GM06990 (cell line): Measurements from ENCODE around the gene PRKAG1.
A peak's percentile ranks its signal among the peaks of the same experiment; 100 is the strongest.

ENCODE experiments used
- DNase-seq: peaks from one replicate; pipeline ENCODE4 v3.0.0-alpha.2; 2011; ENCODE audit not compliant: insufficient read length; ENCODE audit errors: extremely low read depth
- H3K27me3 ChIP-seq: replicated peaks from 2 replicates; pipeline ENCODE4 v1.6.0; 2011; ENCODE audit warnings: low read length; ENCODE audit not compliant: control insufficient read depth, insufficient read depth
- H3K36me3 ChIP-seq: 2 replicates; pipeline ENCODE4 v1.5.1; 2011; ENCODE audit warnings: low read length; ENCODE audit not compliant: control insufficient read depth, insufficient read depth
- H3K4me3 ChIP-seq: replicated peaks from 2 replicates; pipeline ENCODE4 v1.5.1; 2011; ENCODE audit warnings: low read depth, mild to moderate bottlenecking, control low read depth, low read length
- TF ChIP-seq, protein P1 (sequence below): IDR thresholded peaks from 2 replicates; pipeline ENCODE4 v1.5.1; 2011; ENCODE audit warnings: low read length, control low read depth, mild to moderate bottlenecking, inconsistent platforms; ENCODE audit not compliant: insufficient read depth, poor library complexity, severe bottlenecking

Gene PRKAG1

GRCh38 chr12:48961801-48962200 lies 56.8 kb downstream of the PRKAG1 start:
- DNase-seq = no peak
- Histone ChIP-seq H3K27me3 (no peaks in the 10 kb centered on the region), H3K36me3 (no peaks in the 10 kb centered on the region), H3K4me3 (no peak overlapping the region)
- TF ChIP-seq, protein P1, sequence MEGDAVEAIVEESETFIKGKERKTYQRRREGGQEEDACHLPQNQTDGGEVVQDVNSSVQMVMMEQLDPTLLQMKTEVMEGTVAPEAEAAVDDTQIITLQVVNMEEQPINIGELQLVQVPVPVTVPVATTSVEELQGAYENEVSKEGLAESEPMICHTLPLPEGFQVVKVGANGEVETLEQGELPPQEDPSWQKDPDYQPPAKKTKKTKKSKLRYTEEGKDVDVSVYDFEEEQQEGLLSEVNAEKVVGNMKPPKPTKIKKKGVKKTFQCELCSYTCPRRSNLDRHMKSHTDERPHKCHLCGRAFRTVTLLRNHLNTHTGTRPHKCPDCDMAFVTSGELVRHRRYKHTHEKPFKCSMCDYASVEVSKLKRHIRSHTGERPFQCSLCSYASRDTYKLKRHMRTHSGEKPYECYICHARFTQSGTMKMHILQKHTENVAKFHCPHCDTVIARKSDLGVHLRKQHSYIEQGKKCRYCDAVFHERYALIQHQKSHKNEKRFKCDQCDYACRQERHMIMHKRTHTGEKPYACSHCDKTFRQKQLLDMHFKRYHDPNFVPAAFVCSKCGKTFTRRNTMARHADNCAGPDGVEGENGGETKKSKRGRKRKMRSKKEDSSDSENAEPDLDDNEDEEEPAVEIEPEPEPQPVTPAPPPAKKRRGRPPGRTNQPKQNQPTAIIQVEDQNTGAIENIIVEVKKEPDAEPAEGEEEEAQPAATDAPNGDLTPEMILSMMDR = no peak

DNA sequence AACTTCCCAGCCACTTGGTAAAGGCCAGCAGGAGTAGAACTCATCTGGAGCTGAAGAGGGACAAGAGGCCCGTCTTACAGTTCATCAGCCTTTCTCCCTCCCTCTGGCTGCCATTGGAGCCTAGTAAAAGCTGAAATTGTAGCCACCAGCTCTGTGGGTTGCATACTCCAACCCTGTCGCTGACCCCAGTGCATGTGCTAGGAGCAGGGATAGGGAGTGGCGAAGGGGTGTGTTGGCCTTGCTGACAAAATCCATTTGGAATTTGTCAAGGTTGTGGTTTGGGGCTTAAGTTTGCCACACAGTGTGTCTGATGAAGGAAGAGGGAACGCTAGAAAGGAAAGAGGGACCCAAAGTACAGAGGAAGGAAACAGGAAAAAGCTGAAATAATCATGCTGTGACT lies 57.2 kb downstream of the PRKAG1 start:
- Histone ChIP-seq H3K27me3 (no peaks in the 10 kb centered on the region), H3K4me3 (no peak overlapping the region), H3K36me3 (no peaks in the 10 kb centered on the region)
- TF ChIP-seq, protein P1 = no peak
- no peak for DNase-seq

DNA sequence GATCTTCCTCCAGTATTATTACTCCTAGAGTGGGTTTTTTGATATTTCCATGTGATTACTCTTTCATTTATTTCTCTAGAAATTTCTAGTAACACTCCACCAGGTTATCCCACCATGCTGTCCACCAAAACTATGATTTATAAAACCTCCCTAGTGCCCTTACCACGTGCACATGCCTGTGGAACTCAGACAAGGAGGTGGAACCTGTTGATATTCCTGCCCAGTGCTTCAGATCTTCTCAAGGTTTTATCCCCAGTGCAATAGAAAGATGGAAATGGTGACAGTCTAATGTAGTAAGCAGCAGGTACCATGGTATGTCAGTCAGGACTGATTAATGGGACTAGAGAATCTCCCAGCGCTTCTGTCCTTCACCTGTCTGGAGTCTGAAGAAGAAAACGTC lies 57.7 kb downstream of the PRKAG1 start:
- Histone ChIP-seq H3K36me3 (no peaks in the 10 kb centered on the region), H3K27me3 (no peaks in the 10 kb centered on the region), H3K4me3 (no peak overlapping the region)
- TF ChIP-seq, protein P1 = no peak
- no peak for DNase-seq

DNA sequence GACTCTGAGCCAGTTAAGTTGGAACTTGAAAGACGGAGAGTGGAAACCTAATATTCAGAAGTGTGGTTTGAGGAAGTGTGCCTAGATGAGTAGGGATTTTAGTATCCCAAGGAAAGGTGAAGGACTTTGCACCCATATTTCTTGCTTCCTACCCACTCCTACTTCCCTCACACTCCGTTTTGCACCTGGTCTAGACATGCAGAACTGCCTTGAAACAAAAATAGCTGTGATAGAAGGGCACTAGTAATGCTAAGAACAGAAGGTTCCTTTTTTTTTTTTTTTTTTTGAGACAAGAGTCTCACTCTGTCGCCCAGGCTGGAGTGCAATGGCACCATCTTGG lies 60.6 kb downstream of the PRKAG1 start:
- Histone ChIP-seq H3K36me3 (peaks cover 1% of the 10 kb centered on the region; the same call in 1 of the 2 replicates), H3K4me3 (peak overlapping the region; percentile 80), H3K27me3 (no peaks in the 10 kb centered on the region)
- TF ChIP-seq, protein P1 = no peak
- DNase-seq = no peak

- TF ChIP-seq, protein P1 = no peak
- H3K4me3 ChIP-seq = peak within 1 kb of the TSS; percentile 80
- H3K27me3 ChIP-seq = no peaks in the 10 kb centered on the region
- DNase-seq = peak; percentile 92
- peaks cover 1% of the 10 kb centered on the region; the same call in 1 of the 2 replicates for H3K36me3 ChIP-seq
Measured at GRCh38 chr12:48957141-48958048, 61.2 kb downstream of the PRKAG1 start, which contains the start of gene ARF3. Gene ARF3 (minus strand): TSS chr12:48957487. CDS start chr12:48941095, 16,392 bp downstream.
